ENCODE data around the gene EPB41L4A. TPM values are rescaled to one million over a fixed set of nuclear protein-coding genes. Genes with fewer than 3 reads are reported as not detected.

Gene EPB41L4A
- total and polyA plus RNA-seq, 12 donors, result 6.2 to 28.4 (median 17.5) TPM

GRCh38 chr5:112374818-112375217 is 44.3 kb downstream of the EPB41L4A start:
- H3K27ac ChIP-seq, result no peak overlapping the region
- peak in 3 of 8 donors; percentile 22 to 47 (median 32) for ATAC-seq
- DNase-seq, result no peak
- H3K36me3 ChIP-seq, result no peaks in the 10 kb centered on the region
- no peaks in the 10 kb centered on the region for H3K27me3 ChIP-seq
- TF ChIP-seq CTCF (IDR thresholded peaks at IDR 0.05), result no peak
- intact Hi-C loops (cut with DNase I), result loop anchor here in 2 of 10 donors (5.0 kb wide), 2 partner anchors 32 to 37 kb away; no protein-coding TSS in a partner anchor
- WGBS, 2 donors, result 59 to 66% methylated on average over 4 of the region's 4 CpGs
- H3K4me3 ChIP-seq, result no peak overlapping the region
- peaks cover 2 to 68% (median 29%) of the 10 kb centered on the region in 9 donors for H3K4me1 ChIP-seq
- H3K9me3 ChIP-seq, result no peaks in the 10 kb centered on the region

DNA sequence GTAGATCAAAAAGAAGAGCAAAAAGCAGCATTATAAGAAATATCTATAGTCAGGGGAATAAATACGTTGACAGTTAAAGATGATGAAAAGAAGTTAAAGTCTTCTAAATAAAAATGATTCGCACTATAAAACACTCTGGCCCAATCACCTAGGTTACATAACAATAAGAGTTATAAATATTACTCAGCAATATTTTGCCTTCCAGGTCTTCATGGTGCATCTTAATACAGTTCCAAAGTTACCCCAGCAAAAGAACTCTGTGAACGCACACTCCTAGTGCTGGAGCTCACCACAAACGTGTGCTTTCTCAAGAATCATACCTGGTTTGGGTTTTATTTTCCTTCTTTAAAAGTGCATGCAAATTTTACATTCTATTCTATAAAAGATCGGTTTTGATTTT is 44.7 kb downstream of the EPB41L4A start:
- Histone ChIP-seq H3K27me3 (no peaks in the 10 kb centered on the region), H3K4me1 (peaks cover 2 to 68% (median 24%) of the 10 kb centered on the region in 9 donors), H3K4me3 (no peak overlapping the region), H3K27ac (no peak overlapping the region), H3K36me3 (no peaks in the 10 kb centered on the region), H3K9me3 (no peaks in the 10 kb centered on the region)
- intact Hi-C loops (cut with DNase I), result loop anchor here in 2 of 10 donors (5.0 kb wide), 2 partner anchors 33 to 38 kb away; no protein-coding TSS in a partner anchor
- ATAC-seq (no peak), DNase-seq (no peak)
- 75 to 85% methylated on average over 5 of the region's 5 CpGs for WGBS, 2 donors
- TF ChIP-seq CTCF (IDR thresholded peaks at IDR 0.05), result no peak

DNA sequence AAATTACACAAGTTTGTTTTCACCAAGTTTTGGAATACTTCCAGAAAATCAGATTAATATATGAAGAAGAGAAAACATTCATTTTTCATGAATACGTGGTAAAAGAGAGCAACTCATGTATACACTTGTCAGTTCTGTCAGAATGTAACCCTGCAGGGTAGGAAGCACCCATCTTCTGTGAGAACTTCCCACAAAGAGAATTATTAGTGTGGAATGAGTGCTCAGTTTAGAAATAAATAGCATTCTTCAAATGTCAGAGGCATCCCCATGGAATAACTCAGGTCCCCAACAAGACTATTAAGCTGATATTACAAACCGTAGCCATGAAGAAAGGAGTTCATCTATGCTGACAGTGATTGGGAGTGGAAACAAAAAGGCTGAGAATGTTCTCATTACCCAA is 45.2 kb downstream of the EPB41L4A start:
- Histone ChIP-seq H3K4me3 (no peak overlapping the region), H3K36me3 (no peaks in the 10 kb centered on the region), H3K27me3 (no peaks in the 10 kb centered on the region), H3K9me3 (no peaks in the 10 kb centered on the region), H3K27ac (no peak overlapping the region), H3K4me1 (peaks cover 2 to 67% (median 23%) of the 10 kb centered on the region in 9 donors)
- DNase-seq, result no peak
- no peak for TF ChIP-seq CTCF (IDR thresholded peaks at IDR 0.05)
- intact Hi-C loops (cut with DNase I), result loop anchor here in 2 of 10 donors (5.0 kb wide), 2 partner anchors 33 to 38 kb away; no protein-coding TSS in a partner anchor
- WGBS, 2 donors, result 61 to 67% methylated on average over 2 of the region's 2 CpGs
- no peak for ATAC-seq

DNA sequence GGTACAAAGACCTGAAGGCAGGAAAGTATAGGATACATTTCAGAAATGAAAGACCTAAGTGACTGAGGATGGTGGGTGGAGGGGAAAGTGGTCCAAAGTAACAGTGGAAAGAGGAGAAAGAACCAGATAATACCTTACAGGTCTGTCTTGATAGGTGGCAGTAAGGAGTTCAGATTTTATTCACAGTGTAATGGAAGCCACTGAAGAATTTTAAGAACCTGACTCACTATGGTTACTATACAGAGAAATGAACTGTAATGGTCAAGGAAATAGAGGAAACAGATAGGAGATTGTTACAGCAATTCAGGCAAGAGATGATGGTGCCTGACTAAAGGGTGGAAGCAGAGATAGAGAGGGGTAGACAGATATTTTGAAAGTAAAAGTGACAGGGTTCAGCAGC is 46.5 kb downstream of the EPB41L4A start:
- Histone ChIP-seq H3K9me3 (no peaks in the 10 kb centered on the region), H3K4me3 (no peak overlapping the region), H3K27ac (no peak overlapping the region), H3K36me3 (no peaks in the 10 kb centered on the region), H3K4me1 (peaks cover 2 to 78% (median 27%) of the 10 kb centered on the region in 9 donors), H3K27me3 (no peaks in the 10 kb centered on the region)
- ATAC-seq (no peak), DNase-seq (no peak)
- TF ChIP-seq CTCF (IDR thresholded peaks at IDR 0.05), result no peak
- intact Hi-C loops (cut with DNase I), result loop anchor here in 2 of 10 donors (5.0 kb wide), 2 partner anchors 35 to 40 kb away; no protein-coding TSS in a partner anchor

Data from heart right ventricle (tissue), 16 donors.